ENCODE data around the gene ILF3. TPM values are rescaled to one million over a fixed set of nuclear protein-coding genes. Genes with fewer than 3 reads are reported as not detected.

ILF3 gene
- total and polyA plus RNA-seq, 2 donors (not counting 3 experiments of a cell fraction or from before 2014, with no cell fraction given): 186 to 459 TPM

DNA sequence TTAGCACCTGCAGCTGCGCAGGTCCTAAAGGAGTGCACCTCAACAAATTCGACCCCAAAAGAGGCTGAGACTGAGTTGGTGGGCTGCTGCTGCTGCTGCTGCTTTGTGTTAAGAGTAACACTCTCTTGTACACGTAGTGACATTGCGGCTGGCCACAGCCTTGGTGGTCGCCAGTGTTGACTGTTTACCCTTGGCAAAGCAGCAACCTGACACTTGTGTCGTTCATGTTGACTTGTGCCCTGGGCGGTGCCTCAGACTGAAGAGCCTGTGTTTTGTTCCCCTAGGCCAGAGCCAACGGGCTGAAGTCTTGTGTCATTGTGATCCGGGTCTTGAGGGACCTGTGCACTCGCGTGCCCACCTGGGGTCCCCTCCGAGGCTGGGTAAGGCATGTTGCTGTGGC, 24.7 kb downstream of the ILF3 start:
- BruUV-seq (replicated peaks): no TSS peak
- FAIRE-seq: no peak

DNA sequence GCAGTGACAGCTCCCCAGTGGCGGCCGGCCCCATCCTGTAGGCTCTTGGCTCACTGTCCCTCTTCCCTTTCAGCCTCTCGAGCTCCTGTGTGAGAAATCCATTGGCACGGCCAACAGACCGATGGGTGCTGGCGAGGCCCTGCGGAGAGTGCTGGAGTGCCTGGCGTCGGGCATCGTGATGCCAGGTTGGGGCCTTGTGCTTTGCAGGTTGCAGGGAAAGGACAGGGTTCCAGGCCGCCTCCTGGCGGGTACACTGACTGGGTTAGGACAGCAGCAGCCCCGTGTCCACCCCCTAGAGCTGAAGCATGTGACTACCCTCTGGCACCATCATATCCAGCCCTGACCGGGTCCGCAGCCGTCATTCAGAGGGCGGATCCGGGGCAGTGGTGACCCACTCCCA, 25.6 kb downstream of the ILF3 start:
- Histone ChIP-seq H3K9me3 (replicated peaks; ENCODE audit: control insufficient read depth, insufficient read depth, low read length) (no peaks in the 10 kb centered on the region), H3K27me3 (ENCODE audit: control insufficient read depth in 2 of 2, insufficient read depth in 2 of 2, low read length in 2 of 2) (no peaks in the 10 kb centered on the region), H2AFZ (ENCODE audit: low read depth, low read length) (no peak overlapping the region), H3K4me3 (replicated peaks in 1 of 3; ENCODE audit: insufficient read depth in 1 of 3, low read depth in 1 of 3, low read length in 3 of 3) (no peak overlapping the region), H3K4me2 (ENCODE audit: insufficient read depth, low read length) (no peak overlapping the region), H4K20me1 (replicated peaks; ENCODE audit: control insufficient read depth, extremely low read depth, insufficient read depth, low read length) (no peaks in the 10 kb centered on the region), H3K27ac (ENCODE audit: insufficient read depth, low read depth, low read length) (no peak overlapping the region), H3K9me1 (replicated peaks; ENCODE audit: control insufficient read depth, extremely low read depth, insufficient read depth, low read length) (no peaks in the 10 kb centered on the region), H3K9ac (replicated peaks; ENCODE audit: extremely low read depth, insufficient read depth, low read length) (no peak overlapping the region), H3K4me1 (ENCODE audit: control insufficient read depth, extremely low read depth, insufficient read depth, low read length) (no peaks in the 10 kb centered on the region), H3K36me3 (ENCODE audit: control insufficient read depth in 2 of 2, extremely low read depth in 1 of 2, insufficient read depth in 2 of 2, low read length in 2 of 2) (peaks cover 49 to 72% of the 10 kb centered on the region in 2 experiments), H3K79me2 (ENCODE audit: control insufficient read depth, insufficient read depth, low read length) (peaks cover 18% of the 10 kb centered on the region)
- ChIA-PET POLR2A (no interaction called here), CTCF (interaction anchor here (0.9 to 1.4 kb wide), 2 partner anchors 20 to 98 kb away, joined by 4 read pairs; no protein-coding TSS in a partner anchor)
- no peak for DNase-seq (ENCODE audit: low read depth, low spot score)
- dilution Hi-C loops (cut with MboI; ENCODE audit: extremely low pct_ligation_motif_present, low sequenced_read_pairs): no loop called here
- FAIRE-seq: no peak
- BruUV-seq (replicated peaks): no TSS peak
- TF ChIP-seq POLR2A (IDR thresholded peaks at IDR 0.05; ENCODE audit: low read depth, low read length): no peak
- no peak for TF ChIP-seq JUN (IDR thresholded peaks at IDR 0.05; ENCODE audit: borderline replicate concordance, insufficient read depth, insufficient read length, low read depth)
- no peak for TF ChIP-seq GATA2 (IDR thresholded peaks at IDR 0.05; ENCODE audit: insufficient read depth, insufficient read length, low read depth, low read length)
- TF ChIP-seq, protein P1, sequence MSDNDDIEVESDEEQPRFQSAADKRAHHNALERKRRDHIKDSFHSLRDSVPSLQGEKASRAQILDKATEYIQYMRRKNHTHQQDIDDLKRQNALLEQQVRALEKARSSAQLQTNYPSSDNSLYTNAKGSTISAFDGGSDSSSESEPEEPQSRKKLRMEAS (IDR thresholded peaks at IDR 0.05; ENCODE audit: insufficient read depth, insufficient read length): no peak
- TF ChIP-seq, protein P2, sequence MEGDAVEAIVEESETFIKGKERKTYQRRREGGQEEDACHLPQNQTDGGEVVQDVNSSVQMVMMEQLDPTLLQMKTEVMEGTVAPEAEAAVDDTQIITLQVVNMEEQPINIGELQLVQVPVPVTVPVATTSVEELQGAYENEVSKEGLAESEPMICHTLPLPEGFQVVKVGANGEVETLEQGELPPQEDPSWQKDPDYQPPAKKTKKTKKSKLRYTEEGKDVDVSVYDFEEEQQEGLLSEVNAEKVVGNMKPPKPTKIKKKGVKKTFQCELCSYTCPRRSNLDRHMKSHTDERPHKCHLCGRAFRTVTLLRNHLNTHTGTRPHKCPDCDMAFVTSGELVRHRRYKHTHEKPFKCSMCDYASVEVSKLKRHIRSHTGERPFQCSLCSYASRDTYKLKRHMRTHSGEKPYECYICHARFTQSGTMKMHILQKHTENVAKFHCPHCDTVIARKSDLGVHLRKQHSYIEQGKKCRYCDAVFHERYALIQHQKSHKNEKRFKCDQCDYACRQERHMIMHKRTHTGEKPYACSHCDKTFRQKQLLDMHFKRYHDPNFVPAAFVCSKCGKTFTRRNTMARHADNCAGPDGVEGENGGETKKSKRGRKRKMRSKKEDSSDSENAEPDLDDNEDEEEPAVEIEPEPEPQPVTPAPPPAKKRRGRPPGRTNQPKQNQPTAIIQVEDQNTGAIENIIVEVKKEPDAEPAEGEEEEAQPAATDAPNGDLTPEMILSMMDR (IDR thresholded peaks at IDR 0.05; ENCODE audit: extremely low read depth in 1 of 2, insufficient read depth in 1 of 2, low read depth in 1 of 2, low read length in 2 of 2): no peak
- no peak for TF ChIP-seq EZH2 (IDR thresholded peaks at IDR 0.05; ENCODE audit: borderline replicate concordance, low read depth, low read length, severe bottlenecking)
- TF ChIP-seq FOS (IDR thresholded peaks at IDR 0.05; ENCODE audit: borderline replicate concordance, insufficient read depth, low read length): no peak
- TF ChIP-seq POLR2AphosphoS5 (IDR thresholded peaks at IDR 0.05; ENCODE audit: insufficient read depth, low read depth, low read length): no peak
- no peak for TF ChIP-seq MYC (IDR thresholded peaks at IDR 0.05; ENCODE audit: low read depth, low read length)
- intact Hi-C loops (cut with micrococcal nuclease): no loop called here

More for the DNA sequence above, 24.7 kb downstream of the ILF3 start:
- POLR2A ChIA-PET: interaction anchor here (0.7 kb wide), 1 partner anchor 23 kb away, joined by 4 read pairs; no protein-coding TSS in a partner anchor
- Histone ChIP-seq H3K9me3 (replicated peaks; ENCODE audit: control insufficient read depth, insufficient read depth, low read length) (no peaks in the 10 kb centered on the region), H3K79me2 (ENCODE audit: control insufficient read depth, insufficient read depth, low read length) (peaks cover 23% of the 10 kb centered on the region), H3K36me3 (ENCODE audit: control insufficient read depth in 2 of 2, extremely low read depth in 1 of 2, insufficient read depth in 2 of 2, low read length in 2 of 2) (peaks cover 48 to 68% of the 10 kb centered on the region in 2 experiments), H3K4me2 (ENCODE audit: insufficient read depth, low read length) (no peak overlapping the region), H2AFZ (ENCODE audit: low read depth, low read length) (no peak overlapping the region), H3K27me3 (ENCODE audit: control insufficient read depth in 2 of 2, insufficient read depth in 2 of 2, low read length in 2 of 2) (no peaks in the 10 kb centered on the region), H3K9ac (replicated peaks; ENCODE audit: extremely low read depth, insufficient read depth, low read length) (no peak overlapping the region), H3K27ac (ENCODE audit: insufficient read depth, low read depth, low read length) (no peak overlapping the region), H3K4me3 (replicated peaks in 1 of 3; ENCODE audit: insufficient read depth in 1 of 3, low read depth in 1 of 3, low read length in 3 of 3) (no peak overlapping the region), H3K4me1 (ENCODE audit: control insufficient read depth, extremely low read depth, insufficient read depth, low read length) (no peaks in the 10 kb centered on the region), H3K9me1 (replicated peaks; ENCODE audit: control insufficient read depth, extremely low read depth, insufficient read depth, low read length) (no peaks in the 10 kb centered on the region), H4K20me1 (replicated peaks; ENCODE audit: control insufficient read depth, extremely low read depth, insufficient read depth, low read length) (no peaks in the 10 kb centered on the region)
- DNase-seq (ENCODE audit: low read depth, low spot score): no peak
- TF ChIP-seq FOS (IDR thresholded peaks at IDR 0.05; ENCODE audit: borderline replicate concordance, insufficient read depth, low read length): no peak
- CTCF ChIA-PET: interaction anchor here (0.9 to 1.4 kb wide), 2 partner anchors 21 to 98 kb away, joined by 4 read pairs; no protein-coding TSS in a partner anchor
- dilution Hi-C loops (cut with MboI; ENCODE audit: extremely low pct_ligation_motif_present, low sequenced_read_pairs) (no loop called here), intact Hi-C loops (cut with micrococcal nuclease) (no loop called here)
